Transverse colon (tissue), 3 donors: Measurements from ENCODE around the gene CAPN9.

Experiments used
- EP300 ChIP-seq: sonication (generic); formaldehyde crosslinking; IDR thresholded peaks from one replicate; pipeline ENCODE4 v1.6.1; 2017; ENCODE audit warnings: antibody characterized with exemption, low read depth
- TF ChIP-seq, protein P1 (sequence below), 5 experiments: fragments of 200-600 bp in 3 of 5; fragments of 450-650 bp in 2 of 5; sonication (generic) in 3 of 5; IDR thresholded peaks; 1 replicate in 2 of 5; 2 replicates in 3 of 5; pipeline ENCODE4 v1.5.1; 2016 to 2017; ENCODE audit warnings: antibody characterized with exemption in 5 of 5, inconsistent platforms in 3 of 5, mild to moderate bottlenecking in 2 of 5, moderate library complexity in 1 of 5

DNA sequence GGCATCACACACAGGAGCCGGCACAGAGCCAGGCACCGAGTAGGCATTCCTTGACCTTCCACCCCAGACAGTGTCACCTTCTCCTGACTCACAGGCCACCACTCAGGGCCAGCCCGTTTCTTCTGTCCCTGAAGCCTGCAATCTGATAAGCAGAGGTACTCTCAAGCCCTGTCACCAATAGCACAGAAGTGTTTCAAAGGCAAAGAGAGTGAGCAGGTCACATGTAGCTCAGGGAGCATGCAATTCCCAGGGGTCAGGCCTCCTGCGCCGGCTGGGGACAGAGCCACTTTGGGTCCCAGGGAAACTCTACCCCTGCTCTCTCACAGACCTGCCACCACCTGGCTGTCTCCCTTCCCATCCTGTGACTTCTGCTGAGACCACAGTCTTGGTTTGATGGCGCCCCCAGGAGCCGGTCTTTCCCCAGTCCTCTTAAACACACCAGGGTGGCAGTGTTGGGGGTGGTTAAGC is 13.2 kb downstream of the CAPN9 start:
- TF ChIP-seq EP300 = no peak
- TF ChIP-seq, protein P1, sequence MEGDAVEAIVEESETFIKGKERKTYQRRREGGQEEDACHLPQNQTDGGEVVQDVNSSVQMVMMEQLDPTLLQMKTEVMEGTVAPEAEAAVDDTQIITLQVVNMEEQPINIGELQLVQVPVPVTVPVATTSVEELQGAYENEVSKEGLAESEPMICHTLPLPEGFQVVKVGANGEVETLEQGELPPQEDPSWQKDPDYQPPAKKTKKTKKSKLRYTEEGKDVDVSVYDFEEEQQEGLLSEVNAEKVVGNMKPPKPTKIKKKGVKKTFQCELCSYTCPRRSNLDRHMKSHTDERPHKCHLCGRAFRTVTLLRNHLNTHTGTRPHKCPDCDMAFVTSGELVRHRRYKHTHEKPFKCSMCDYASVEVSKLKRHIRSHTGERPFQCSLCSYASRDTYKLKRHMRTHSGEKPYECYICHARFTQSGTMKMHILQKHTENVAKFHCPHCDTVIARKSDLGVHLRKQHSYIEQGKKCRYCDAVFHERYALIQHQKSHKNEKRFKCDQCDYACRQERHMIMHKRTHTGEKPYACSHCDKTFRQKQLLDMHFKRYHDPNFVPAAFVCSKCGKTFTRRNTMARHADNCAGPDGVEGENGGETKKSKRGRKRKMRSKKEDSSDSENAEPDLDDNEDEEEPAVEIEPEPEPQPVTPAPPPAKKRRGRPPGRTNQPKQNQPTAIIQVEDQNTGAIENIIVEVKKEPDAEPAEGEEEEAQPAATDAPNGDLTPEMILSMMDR (IDR thresholded peaks at IDR 0.05) = no peak
